Fibroblast of villous mesenchyme (primary cell): ENCODE results near the gene PAFAH2. TPM values are rescaled to one million over a fixed set of nuclear protein-coding genes. Genes with fewer than 3 reads are reported as not detected.
A peak's percentile ranks its signal among the peaks of the same experiment; 100 is the strongest.
"Not testable (repeated sequence)": the region's sequence is repeated elsewhere in the genome, so short reads cannot be mapped to it uniquely, and the experiment has no call there.

Experiments used
- DNase-seq: peaks from one replicate; pipeline ENCODE4 v3.0.0-alpha.2; 2010; ENCODE audit warnings: low read depth
- H3K4me3 ChIP-seq: 2 replicates; pipeline ENCODE4 v1.5.1; 2011; ENCODE audit warnings: low read depth, mild to moderate bottlenecking, low read length
- total RNA-seq: library from RNA; depleted of rRNA; stranded (reverse); fragments of >200 nt; gene quantifications from 2 replicates; pipeline ENCODE4 v1.2.3, GENCODE V29; 2012
- TF ChIP-seq, protein P1 (sequence below): IDR thresholded peaks from 2 replicates; pipeline ENCODE4 v1.5.1; 2012; ENCODE audit warnings: low read depth, mild to moderate bottlenecking, low read length; ENCODE audit not compliant: insufficient read depth

The PAFAH2 gene
- total RNA-seq, 1 donor = 11.2 TPM

DNA sequence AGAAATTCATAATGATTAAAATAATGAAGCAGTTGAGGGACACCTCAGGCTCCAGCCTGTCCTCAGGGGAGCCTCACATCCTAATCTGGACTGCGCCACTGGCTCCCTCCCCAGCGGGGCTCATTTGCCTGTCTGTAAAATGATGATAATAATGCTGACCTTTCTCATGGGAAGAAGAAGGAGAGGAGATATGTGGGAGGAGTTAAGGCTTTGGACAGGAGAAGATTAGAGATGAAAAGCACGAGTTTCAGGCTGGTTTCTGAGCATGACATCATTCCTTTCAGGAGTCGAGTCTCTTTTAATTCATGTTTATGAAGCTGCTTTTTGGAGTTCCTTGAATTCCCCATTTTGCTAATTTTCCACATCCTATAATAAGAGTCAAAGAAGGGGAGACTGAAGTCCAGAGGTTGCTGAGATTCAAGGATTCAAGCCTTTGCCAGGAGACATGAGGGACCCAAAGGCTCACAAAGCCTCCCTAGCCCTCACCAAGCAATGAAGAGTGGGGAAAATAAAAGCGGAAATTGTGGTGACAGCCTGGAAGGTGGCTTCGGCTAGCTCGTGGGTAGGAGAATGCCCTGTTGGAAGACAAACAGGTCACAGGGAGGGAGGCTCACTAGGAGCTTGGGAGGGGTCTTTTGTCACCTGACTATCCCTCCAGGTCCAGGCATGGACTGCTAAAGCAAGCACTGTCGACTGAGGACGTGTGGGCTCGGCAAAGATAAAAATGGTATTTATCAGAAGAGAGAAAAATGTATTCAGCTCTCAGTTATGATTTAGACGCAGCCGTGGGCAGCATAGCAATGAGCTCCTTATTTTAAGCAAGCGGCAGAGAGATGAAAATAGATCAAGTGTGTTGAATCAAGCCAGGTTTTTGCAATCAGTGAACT is 64.1 kb downstream of the PAFAH2 start:
- no peak overlapping the region for H3K4me3 ChIP-seq
- TF ChIP-seq, protein P1, sequence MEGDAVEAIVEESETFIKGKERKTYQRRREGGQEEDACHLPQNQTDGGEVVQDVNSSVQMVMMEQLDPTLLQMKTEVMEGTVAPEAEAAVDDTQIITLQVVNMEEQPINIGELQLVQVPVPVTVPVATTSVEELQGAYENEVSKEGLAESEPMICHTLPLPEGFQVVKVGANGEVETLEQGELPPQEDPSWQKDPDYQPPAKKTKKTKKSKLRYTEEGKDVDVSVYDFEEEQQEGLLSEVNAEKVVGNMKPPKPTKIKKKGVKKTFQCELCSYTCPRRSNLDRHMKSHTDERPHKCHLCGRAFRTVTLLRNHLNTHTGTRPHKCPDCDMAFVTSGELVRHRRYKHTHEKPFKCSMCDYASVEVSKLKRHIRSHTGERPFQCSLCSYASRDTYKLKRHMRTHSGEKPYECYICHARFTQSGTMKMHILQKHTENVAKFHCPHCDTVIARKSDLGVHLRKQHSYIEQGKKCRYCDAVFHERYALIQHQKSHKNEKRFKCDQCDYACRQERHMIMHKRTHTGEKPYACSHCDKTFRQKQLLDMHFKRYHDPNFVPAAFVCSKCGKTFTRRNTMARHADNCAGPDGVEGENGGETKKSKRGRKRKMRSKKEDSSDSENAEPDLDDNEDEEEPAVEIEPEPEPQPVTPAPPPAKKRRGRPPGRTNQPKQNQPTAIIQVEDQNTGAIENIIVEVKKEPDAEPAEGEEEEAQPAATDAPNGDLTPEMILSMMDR = no peak
- peak; percentile 20 for DNase-seq

DNA sequence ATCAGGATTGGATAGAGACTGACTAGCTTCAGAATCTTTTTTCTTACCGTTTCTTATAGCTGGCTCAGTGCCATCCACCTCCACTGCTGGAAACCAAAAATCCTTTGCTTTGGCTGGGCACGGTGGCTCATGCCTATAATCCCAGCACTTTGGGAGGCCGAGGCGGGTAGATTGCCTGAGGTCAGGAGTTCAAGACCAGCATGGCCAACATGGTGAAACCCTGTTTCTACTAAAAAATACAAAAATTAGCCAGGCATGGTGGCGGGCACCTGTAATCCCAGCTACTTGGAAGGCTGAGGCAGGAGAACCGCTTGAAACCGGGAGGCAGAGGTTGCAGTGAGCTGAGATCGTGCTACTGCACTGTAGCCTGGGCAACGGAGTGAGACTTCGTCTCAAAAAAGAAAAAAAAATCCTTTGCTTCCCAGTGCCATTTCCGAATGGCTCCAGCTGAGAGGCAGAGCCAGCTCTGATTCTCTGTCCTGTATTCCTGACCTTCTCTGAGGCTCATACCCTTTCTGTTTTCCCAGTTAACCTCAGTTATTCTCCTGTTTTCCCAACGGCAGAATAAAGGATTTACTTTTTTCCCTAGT is 65.0 kb downstream of the PAFAH2 start:
- not testable (repeated sequence) for DNase-seq, H3K4me3 ChIP-seq

DNA sequence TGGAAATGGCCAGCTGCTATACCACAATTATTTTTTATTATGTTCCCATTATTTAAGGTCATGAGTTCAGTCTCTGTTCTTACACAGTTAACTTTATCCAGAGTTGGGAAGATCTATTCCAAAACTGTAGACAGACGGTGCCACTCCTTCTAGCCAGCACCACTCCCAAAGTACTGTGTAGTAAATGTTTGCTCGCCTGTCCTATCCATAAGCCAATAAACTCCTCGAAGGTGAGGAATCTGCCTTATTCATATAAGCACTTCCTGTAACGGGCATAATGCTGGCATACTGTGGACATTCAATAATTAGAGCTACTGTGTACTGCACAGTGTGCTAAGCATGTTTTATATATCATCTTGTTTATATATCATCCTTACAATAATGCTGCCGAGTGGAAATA is 65.5 kb downstream of the PAFAH2 start:
- TF ChIP-seq, protein P1 = no peak
- DNase-seq = no peak

DNA sequence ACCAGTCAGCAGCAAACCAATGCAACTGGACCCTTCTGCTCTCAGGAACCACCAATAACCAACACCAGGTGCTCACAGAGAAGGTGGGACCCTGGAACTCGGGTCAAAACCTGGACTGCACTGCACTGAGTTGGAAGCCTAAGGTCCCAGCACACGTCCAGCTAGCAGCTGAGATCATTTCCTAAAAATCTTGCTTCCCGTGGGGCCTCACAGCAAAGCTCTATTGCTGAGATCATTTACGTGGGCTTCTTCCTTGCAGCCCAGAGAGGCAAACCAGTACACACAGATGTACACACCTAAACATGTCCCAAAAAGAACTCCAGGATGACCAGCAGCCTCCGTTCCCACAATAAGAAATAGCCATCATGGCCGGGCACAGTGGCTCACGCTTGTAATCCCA is 68.8 kb downstream of the PAFAH2 start:
- H3K4me3 ChIP-seq = no peak overlapping the region
- TF ChIP-seq, protein P1 = no peak
- DNase-seq = no peak

More for the DNA sequence above, 65.5 kb downstream of the PAFAH2 start:
- H3K4me3 ChIP-seq = no peak overlapping the region

DNA sequence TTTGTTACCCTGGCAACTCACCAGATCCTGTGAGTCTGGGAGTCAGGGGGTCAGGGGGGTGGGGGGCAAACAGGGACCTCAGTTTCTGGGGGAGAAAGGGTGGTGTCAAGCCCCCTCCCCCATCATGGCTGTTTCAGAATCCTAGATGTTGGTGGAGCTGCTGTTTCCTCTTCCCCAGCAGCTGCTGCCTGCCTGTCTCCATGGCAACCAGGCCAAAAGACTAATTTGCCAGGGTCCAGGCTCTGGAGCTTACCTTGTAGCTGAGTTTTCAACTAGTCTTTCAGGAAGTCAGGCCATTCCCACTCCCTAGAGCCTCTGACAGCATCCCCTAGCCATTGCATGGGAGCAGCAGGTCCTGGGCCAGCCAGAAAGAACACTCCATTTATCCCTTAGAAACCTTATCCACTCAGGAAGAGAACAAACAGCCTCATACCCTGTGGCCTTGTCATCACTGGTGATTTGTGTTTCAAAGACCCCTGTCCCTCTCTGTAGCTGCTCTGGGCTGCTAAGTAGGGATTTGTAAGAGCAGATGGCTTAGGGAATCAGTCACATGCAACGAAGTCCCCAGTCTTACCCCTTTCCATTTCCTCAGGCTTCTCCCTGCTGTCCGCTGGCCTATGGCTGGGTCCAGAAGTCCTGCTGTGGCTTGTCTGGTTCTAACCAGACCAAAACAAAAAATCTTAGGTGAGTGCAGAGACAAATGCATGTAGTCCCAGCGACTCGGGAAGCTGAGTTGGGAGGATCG is 70.2 kb downstream of the PAFAH2 start:
- DNase-seq = no peak
- TF ChIP-seq, protein P1 = no peak

DNA sequence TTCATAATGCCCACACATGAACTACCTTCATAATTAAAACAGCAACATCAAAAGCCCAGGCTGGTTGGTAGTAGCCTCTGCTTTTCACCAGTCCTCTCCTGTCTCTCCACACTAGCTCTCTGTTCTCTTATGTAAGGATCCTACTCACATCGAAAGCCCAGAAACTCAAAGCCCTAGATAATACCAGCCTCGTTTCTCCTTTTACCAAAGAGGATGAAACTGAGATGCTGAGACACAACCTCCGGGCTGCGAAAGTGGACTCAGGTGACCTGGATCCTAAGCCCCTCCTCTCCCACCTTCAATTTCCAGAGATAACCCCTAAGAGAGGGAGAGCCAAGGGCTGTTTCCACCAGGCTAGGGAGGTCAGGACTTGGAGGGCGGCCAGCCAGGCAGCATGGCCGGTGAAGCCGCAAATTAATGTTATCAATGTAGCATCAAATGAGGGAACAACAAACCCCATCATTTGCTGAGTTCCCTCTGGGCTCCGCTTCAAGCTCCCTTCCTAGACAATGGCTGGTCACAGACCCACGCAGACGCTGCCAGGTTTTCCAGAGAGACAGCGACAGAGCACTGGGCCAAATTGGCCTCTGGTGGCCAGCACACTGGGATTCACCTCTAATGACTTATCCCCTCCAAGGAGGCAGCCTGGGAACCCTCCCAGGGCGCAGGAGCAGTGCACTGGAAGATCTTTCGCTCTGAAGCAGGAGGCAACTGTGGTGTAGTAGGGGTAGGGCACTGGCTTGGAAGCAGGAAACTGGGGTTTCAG is 70.9 kb downstream of the PAFAH2 start:
- H3K4me3 ChIP-seq = no peak overlapping the region
- TF ChIP-seq, protein P1 = no peak
- DNase-seq = no peak

More for the DNA sequence above, 70.2 kb downstream of the PAFAH2 start:
- H3K4me3 ChIP-seq = no peak overlapping the region
